LNCAP (cell line): ENCODE results near the gene LARP4B.

Experiments
- CTCF ChIP-seq: fragments of 450-650 bp; IDR thresholded peaks from 2 replicates; pipeline ENCODE4 v1.5.1; 2017; ENCODE audit warnings: mild to moderate bottlenecking

Gene LARP4B

GRCh38 chr10:955127-955819 is 23.8 kb upstream of the LARP4B start:
- TF ChIP-seq CTCF = no peak

- TF ChIP-seq CTCF = no peak
These were observed 22.9 kb upstream of the LARP4B start for GRCh38 chr10:954396-954795.

GRCh38 chr10:953836-954235 is 22.3 kb upstream of the LARP4B start:
- no peak for TF ChIP-seq CTCF

GRCh38 chr10:949446-949845 is 17.9 kb upstream of the LARP4B start:
- no peak for TF ChIP-seq CTCF

- no peak for TF ChIP-seq CTCF
These were observed 16.8 kb upstream of the LARP4B start for GRCh38 chr10:948347-948746.

- TF ChIP-seq CTCF = no peak
These were observed 16.4 kb upstream of the LARP4B start for GRCh38 chr10:947881-948280.

- no peak for TF ChIP-seq CTCF
These were observed 15.5 kb upstream of the LARP4B start for GRCh38 chr10:947051-947450.

GRCh38 chr10:945778-946177 is 14.3 kb upstream of the LARP4B start:
- no peak for TF ChIP-seq CTCF
